Mucosa of rectum (tissue), 2 donors: Measurements from ENCODE around the gene DENND1C.

Source experiments
- H3K27ac ChIP-seq, 2 donors: one replicate each; pipeline ENCODE4 v1.7.0; 2013; ENCODE audit warnings: inconsistent platforms in 2 of 2, low read depth in 2 of 2, low read length in 2 of 2
- H3K27me3 ChIP-seq, 2 donors: one replicate each; pipeline ENCODE4 v1.7.0; 2013; ENCODE audit warnings: low read length in 2 of 2; ENCODE audit not compliant: control insufficient read depth in 2 of 2, insufficient read depth in 2 of 2
- H3K36me3 ChIP-seq, 2 donors: one replicate each; pipeline ENCODE4 v1.7.0; 2013; ENCODE audit warnings: low read length in 2 of 2; ENCODE audit not compliant: control insufficient read depth in 2 of 2, insufficient read depth in 2 of 2
- H3K4me1 ChIP-seq, 2 donors: one replicate each; pipeline ENCODE4 v1.7.0; 2013; ENCODE audit warnings: low read length in 2 of 2, mild to moderate bottlenecking in 1 of 2; ENCODE audit not compliant: control insufficient read depth in 2 of 2, insufficient read depth in 2 of 2
- H3K4me3 ChIP-seq, 2 donors: one replicate each; pipeline ENCODE4 v1.7.0; 2013; ENCODE audit warnings: low read length in 2 of 2
- H3K9ac ChIP-seq, 2 donors: one replicate each; pipeline ENCODE4 v1.7.0; 2013; ENCODE audit warnings: low read length in 2 of 2, low read depth in 1 of 2, mild to moderate bottlenecking in 1 of 2
- H3K9me3 ChIP-seq, 2 donors: one replicate each; pipeline ENCODE4 v1.7.0; 2013; ENCODE audit warnings: low read length in 2 of 2; ENCODE audit not compliant: control insufficient read depth in 2 of 2
- donor health status: healthy.
- donor health status: Normal muscosa, but diverticular disease.

Gene DENND1C

DNA sequence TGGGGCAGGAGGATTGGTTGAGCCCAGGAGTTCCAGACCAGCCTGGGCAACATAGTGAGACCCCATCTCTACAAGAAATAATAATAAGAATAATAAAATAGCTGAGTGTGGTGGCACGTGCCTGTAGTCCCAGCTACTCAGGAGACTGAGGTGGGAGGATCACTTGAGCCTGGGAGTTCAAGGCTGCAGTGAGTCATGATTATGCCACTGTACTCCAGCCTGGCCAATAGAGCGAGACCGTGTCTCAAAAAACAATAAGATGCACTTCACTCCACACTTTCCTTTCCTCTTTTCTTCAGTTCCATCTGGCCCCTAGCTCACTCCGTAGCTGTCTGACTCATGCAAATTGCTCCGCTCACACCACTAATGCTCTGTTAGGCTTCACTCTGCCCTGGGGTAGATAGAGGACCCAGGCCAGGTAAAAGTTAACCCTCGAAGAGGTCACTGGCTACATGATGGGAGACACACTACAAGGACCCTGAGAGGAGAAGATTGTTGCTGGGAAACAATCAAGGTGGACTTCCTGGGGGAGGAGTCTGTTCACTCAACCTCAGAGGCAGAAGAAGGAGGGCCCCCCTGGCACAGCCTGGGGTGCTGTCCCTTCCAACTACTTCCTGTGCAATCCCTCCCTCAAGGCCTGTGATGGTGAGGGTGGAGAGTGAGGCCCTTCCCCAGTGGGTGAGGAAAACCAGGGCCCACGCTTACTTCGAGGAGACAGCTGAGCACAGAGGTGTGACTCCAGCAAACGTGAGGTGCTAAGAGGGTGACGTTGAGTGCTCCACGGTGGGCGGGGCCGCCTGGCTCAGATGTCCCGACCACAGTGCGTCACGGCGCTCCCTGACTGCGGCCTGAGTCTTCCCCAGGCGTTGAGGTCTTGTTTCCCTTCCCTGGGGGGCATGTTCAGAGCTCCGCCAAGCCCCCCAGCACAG lies 40.4 kb upstream of the DENND1C start:
- Histone ChIP-seq H3K27ac (no peak overlapping the region), H3K9ac (no peak overlapping the region), H3K9me3 (no peaks in the 10 kb centered on the region), H3K4me3 (no peak overlapping the region), H3K4me1 (peaks cover 0 to 3% of the 10 kb centered on the region in 2 donors), H3K36me3 (no peaks in the 10 kb centered on the region), H3K27me3 (no peaks in the 10 kb centered on the region)

- H3K9me3 ChIP-seq, result no peaks in the 10 kb centered on the region
- H3K4me1 ChIP-seq, result peaks cover 6 to 9% of the 10 kb centered on the region in 2 donors
- H3K27ac ChIP-seq, result no peak overlapping the region
- no peak overlapping the region for H3K4me3 ChIP-seq
- no peak overlapping the region for H3K9ac ChIP-seq
- no peaks in the 10 kb centered on the region for H3K27me3 ChIP-seq
- no peaks in the 10 kb centered on the region for H3K36me3 ChIP-seq
Measured at GRCh38 chr19:6519289-6519688, 37.7 kb upstream of the DENND1C start.

- no peaks in the 10 kb centered on the region for H3K27me3 ChIP-seq
- no peaks in the 10 kb centered on the region for H3K36me3 ChIP-seq
- H3K27ac ChIP-seq, result no peak overlapping the region
- H3K4me1 ChIP-seq, result peaks cover 6 to 9% of the 10 kb centered on the region in 2 donors
- no peak overlapping the region for H3K9ac ChIP-seq
- peak overlapping the region in 1 of 2 donors; percentile 39 for H3K4me3 ChIP-seq
- no peaks in the 10 kb centered on the region for H3K9me3 ChIP-seq
Measured at GRCh38 chr19:6518145-6518911, 36.7 kb upstream of the DENND1C start.

DNA sequence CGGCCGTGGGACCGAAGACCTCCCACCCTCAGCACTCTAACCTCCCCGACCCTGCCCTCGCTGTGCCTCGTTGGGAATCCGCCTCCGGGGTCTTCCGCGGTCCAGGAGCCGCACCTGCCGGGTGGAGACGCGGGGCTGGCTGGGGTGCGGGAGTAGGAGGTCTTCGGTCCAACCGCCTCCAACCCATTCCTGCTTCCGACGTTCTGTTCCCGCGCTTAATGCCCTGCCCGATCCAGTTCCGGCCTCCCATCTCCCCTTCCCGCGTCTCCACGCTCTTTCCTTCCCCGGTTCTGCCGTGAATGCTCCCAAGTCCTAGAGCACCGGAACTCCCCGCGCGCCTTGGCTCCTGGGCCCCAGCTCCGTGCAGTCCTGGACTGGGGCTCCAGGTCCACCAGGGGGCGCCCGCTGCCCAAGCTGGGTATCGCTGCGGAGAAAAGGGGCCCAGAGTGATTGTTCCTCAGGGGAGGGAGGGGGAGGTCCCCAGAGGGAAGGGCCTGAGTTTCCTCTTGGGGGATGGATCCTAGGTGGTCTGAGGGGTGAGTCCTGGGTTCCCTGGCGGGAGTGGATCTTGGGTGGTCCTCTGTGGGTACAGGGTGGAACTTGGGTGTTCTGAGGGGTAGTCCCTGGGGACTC lies 35.2 kb upstream of the DENND1C start:
- peak overlapping the region; percentile 64 to 65 for H3K9ac ChIP-seq
- no peaks in the 10 kb centered on the region for H3K36me3 ChIP-seq
- no peaks in the 10 kb centered on the region for H3K27me3 ChIP-seq
- H3K4me1 ChIP-seq, result peaks cover 6 to 9% of the 10 kb centered on the region in 2 donors
- peak overlapping the region; percentile 65 to 87 for H3K4me3 ChIP-seq
- H3K9me3 ChIP-seq, result no peaks in the 10 kb centered on the region
- H3K27ac ChIP-seq, result peak overlapping the region; percentile 32 to 57

DNA sequence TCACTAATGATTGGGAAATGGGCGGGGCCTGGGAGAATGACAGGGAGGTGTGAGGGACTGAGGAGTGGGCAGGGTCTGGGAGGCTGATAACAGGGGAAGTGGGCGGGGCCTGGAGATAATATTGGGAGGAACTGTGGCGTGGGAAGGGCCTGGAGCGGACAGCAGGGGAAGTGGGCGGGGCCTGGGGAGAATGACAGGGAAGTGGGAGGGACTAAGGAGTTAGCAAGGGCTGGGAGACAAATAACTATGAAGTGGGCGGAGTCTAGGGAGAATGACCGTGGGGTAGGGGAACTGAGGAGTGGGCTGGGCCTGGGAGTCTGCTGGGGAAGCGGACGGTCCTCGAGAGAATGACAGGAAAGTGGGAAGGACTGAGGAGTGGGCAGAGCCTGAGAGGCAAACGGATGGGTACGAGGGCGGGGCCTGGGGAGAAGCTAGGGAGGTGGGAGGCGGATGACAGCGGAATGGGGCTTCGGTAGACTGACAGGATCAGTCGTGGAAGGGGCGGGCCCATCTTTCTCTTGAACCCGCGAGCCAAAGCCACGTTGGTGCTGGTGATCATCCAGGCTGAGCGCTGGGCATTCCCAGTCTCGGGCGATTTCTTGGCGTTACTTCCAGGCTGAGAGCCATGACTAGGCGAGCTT lies 34.6 kb upstream of the DENND1C start:
- H3K27ac ChIP-seq, result peak overlapping the region; percentile 32 to 57
- no peaks in the 10 kb centered on the region for H3K27me3 ChIP-seq
- peaks cover 6 to 9% of the 10 kb centered on the region in 2 donors for H3K4me1 ChIP-seq
- H3K9me3 ChIP-seq, result no peaks in the 10 kb centered on the region
- peak overlapping the region; percentile 64 to 65 for H3K9ac ChIP-seq
- no peaks in the 10 kb centered on the region for H3K36me3 ChIP-seq
- peak overlapping the region; percentile 65 to 87 for H3K4me3 ChIP-seq

GRCh38 chr19:6514926-6515544 lies 33.4 kb upstream of the DENND1C start:
- Histone ChIP-seq H3K4me3 (no peak overlapping the region), H3K4me1 (peaks cover 6 to 9% of the 10 kb centered on the region in 2 donors), H3K9me3 (no peaks in the 10 kb centered on the region), H3K27ac (no peak overlapping the region), H3K36me3 (no peaks in the 10 kb centered on the region), H3K27me3 (no peaks in the 10 kb centered on the region), H3K9ac (no peak overlapping the region)

GRCh38 chr19:6514089-6514488 lies 32.5 kb upstream of the DENND1C start:
- H3K27ac ChIP-seq, result no peak overlapping the region
- H3K36me3 ChIP-seq, result no peaks in the 10 kb centered on the region
- no peaks in the 10 kb centered on the region for H3K9me3 ChIP-seq
- H3K4me1 ChIP-seq, result peaks cover 6 to 9% of the 10 kb centered on the region in 2 donors
- H3K9ac ChIP-seq, result no peak overlapping the region
- H3K4me3 ChIP-seq, result no peak overlapping the region
- no peaks in the 10 kb centered on the region for H3K27me3 ChIP-seq

DNA sequence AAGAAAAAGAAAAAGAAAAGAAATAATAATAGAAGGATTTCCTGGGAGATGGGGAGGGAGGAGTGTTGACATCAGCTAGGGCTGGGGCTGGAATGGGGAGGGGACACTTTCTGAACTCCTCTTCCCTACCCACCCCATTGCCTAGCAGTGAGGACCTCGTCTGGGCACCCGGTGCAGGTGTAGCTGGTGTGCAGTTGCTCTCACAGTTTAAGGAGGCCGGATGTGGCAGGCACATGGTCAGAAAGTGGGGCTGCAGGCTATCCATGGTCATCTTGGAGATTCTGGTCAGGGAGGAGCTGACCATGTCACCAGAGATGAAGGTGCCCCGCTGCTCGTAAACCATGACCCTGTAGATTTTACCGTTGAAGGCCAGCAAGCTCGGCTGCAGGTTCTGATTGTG lies 29.0 kb upstream of the DENND1C start:
- no peaks in the 10 kb centered on the region for H3K9me3 ChIP-seq
- H3K27ac ChIP-seq, result no peak overlapping the region
- H3K4me3 ChIP-seq, result no peak overlapping the region
- no peak overlapping the region for H3K9ac ChIP-seq
- H3K4me1 ChIP-seq, result no peaks in the 10 kb centered on the region
- H3K36me3 ChIP-seq, result no peaks in the 10 kb centered on the region
- no peaks in the 10 kb centered on the region for H3K27me3 ChIP-seq

DNA sequence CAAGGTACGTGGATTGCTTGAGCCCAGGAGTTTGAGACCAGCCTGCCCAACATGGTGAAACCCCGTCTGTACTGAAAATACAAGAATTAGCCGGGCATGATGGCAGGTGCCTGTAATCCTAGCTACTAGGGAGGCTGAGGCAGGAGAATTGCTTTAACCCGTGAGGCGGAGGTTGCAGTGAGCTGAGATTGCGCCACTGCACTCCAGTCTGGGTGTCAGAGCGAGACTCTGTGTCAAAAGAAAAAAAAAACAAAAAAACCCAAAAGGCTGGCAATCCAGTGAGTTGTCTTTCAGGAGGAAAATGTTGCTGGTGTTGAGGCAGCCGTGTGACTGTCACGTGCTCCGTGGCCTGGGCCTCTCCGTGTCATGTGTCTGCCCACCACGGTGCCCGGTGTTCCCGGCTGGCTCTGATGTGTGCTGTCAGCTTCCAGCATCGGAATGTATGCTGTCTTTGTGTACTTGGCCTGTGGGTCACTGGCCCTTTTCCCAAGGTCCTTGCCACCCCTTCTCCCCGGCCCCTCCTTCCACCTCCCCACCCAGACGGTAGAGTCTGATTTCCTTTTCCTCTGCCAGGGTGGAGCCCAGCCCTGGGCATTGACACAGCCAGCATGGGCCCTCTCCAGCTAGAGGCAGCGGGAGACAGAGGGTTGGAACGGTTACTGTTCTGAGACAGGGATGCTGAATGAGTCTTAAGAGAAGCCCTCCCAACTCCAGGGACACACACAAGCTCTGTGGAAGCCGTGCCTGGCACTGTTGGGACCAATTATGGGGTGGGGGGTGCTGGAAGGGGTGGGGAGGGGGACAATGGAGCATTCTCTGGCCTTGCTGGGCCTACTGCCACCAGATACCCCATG lies 27.8 kb upstream of the DENND1C start:
- Histone ChIP-seq H3K9ac (no peak overlapping the region), H3K4me1 (no peaks in the 10 kb centered on the region), H3K4me3 (no peak overlapping the region), H3K27ac (no peak overlapping the region), H3K9me3 (no peaks in the 10 kb centered on the region), H3K27me3 (no peaks in the 10 kb centered on the region), H3K36me3 (no peaks in the 10 kb centered on the region)
